DOHH2 (cell line): ENCODE data around the gene TMPRSS11E.

Source experiments
- CTCF ChIP-seq: fragments of 200-600 bp; sonication (generic); IDR thresholded peaks from one replicate; pipeline ENCODE4 v1.5.1; 2014; ENCODE audit warnings: antibody characterized with exemption, mild to moderate bottlenecking, low read depth, low read length; ENCODE audit not compliant: poor library complexity, severe bottlenecking
- EZH2phosphoT487 ChIP-seq: fragments of 200-600 bp; sonication (generic); IDR thresholded peaks from 2 replicates; pipeline ENCODE4 v1.6.1; 2017; ENCODE audit warnings: borderline replicate concordance, mild to moderate bottlenecking, antibody characterized with exemption, low read length, moderate library complexity, mixed read lengths

- TF ChIP-seq CTCF (no peak), EZH2phosphoT487 (no peak)
Observed at GRCh38 chr4:68461790-68462189, 14.5 kb downstream of the TMPRSS11E start.
